ENCODE results near the gene MCC.
A peak's percentile ranks its signal among the peaks of the same experiment; 100 is the strongest.

Gene MCC

GRCh38 chr5:113262674-113263073 is 225.6 kb downstream of the MCC start:
- no peak overlapping the region for H3K27ac ChIP-seq
- H3K4me3 ChIP-seq, result no peak overlapping the region

- no peak overlapping the region for H3K27ac ChIP-seq
- no peak overlapping the region for H3K4me3 ChIP-seq
Measured at GRCh38 chr5:113259034-113259433, 229.2 kb downstream of the MCC start.

- Histone ChIP-seq H3K27ac (no peak overlapping the region), H3K4me3 (no peak overlapping the region)
Measured at GRCh38 chr5:113257545-113257944, 230.7 kb downstream of the MCC start.

- H3K27ac ChIP-seq, result peak overlapping the region in 9 of 21 experiments; percentile 35 to 72 (median 55)
- no peak overlapping the region for H3K4me3 ChIP-seq
Measured at GRCh38 chr5:113256671-113257452, 231.4 kb downstream of the MCC start.

GRCh38 chr5:113255579-113256386 is 232.5 kb downstream of the MCC start:
- H3K4me3 ChIP-seq, result no peak overlapping the region
- H3K27ac ChIP-seq, result peak overlapping the region in 17 of 21 experiments; percentile 18 to 72 (median 54)

GRCh38 chr5:113255105-113255504 is 233.1 kb downstream of the MCC start:
- Histone ChIP-seq H3K27ac (peak overlapping the region in 16 of 21 experiments; percentile 13 to 72 (median 53)), H3K4me3 (no peak overlapping the region)

- H3K4me3 ChIP-seq, result no peak overlapping the region
- peak overlapping the region in 1 of 21 experiments; percentile 20 for H3K27ac ChIP-seq
Measured at GRCh38 chr5:113253037-113253436, 235.2 kb downstream of the MCC start.

- H3K27ac ChIP-seq, result peak overlapping the region in 2 of 21 experiments; percentile 57 to 68
- no peak overlapping the region for H3K4me3 ChIP-seq
Measured at GRCh38 chr5:113252066-113252465, 236.2 kb downstream of the MCC start.

- Histone ChIP-seq H3K27ac (peak overlapping the region in 12 of 21 experiments; percentile 4 to 68 (median 40)), H3K4me3 (no peak overlapping the region)
Measured at GRCh38 chr5:113250341-113250953, 237.8 kb downstream of the MCC start.

GRCh38 chr5:113249206-113249605 is 239.0 kb downstream of the MCC start:
- peak overlapping the region in 7 of 21 experiments; percentile 1 to 68 (median 47) for H3K27ac ChIP-seq
- H3K4me3 ChIP-seq, result no peak overlapping the region

GRCh38 chr5:113246361-113246870 is 241.8 kb downstream of the MCC start:
- H3K27ac ChIP-seq, result peak overlapping the region in 18 of 21 experiments; percentile 20 to 83 (median 68)
- H3K4me3 ChIP-seq, result no peak overlapping the region

- H3K27ac ChIP-seq, result peak overlapping the region in 18 of 21 experiments; percentile 20 to 83 (median 68)
- no peak overlapping the region for H3K4me3 ChIP-seq
Measured at GRCh38 chr5:113245427-113246225, 242.6 kb downstream of the MCC start.

GRCh38 chr5:113244966-113245365 is 243.3 kb downstream of the MCC start:
- no peak overlapping the region for H3K4me3 ChIP-seq
- peak overlapping the region in 6 of 21 experiments; percentile 62 to 83 (median 76) for H3K27ac ChIP-seq

- Histone ChIP-seq H3K4me3 (no peak overlapping the region), H3K27ac (peak overlapping the region in 15 of 21 experiments; percentile 14 to 80 (median 53))
Measured at GRCh38 chr5:113243349-113243664, 244.9 kb downstream of the MCC start.

GRCh38 chr5:113242481-113243348 is 245.5 kb downstream of the MCC start:
- Histone ChIP-seq H3K4me3 (no peak overlapping the region), H3K27ac (peak overlapping the region in 16 of 21 experiments; percentile 18 to 80 (median 56))

- no peak overlapping the region for H3K27ac ChIP-seq
Measured at GRCh38 chr5:113240951-113241726, 247.1 kb downstream of the MCC start.

GRCh38 chr5:113240032-113240431 is 248.2 kb downstream of the MCC start:
- no peak overlapping the region for H3K4me3 ChIP-seq
- H3K27ac ChIP-seq, result no peak overlapping the region

More at GRCh38 chr5:113240951-113241726, 247.1 kb downstream of the MCC start:
- no peak overlapping the region for H3K4me3 ChIP-seq

GRCh38 chr5:113237893-113238292 is 250.4 kb downstream of the MCC start:
- no peak overlapping the region for H3K27ac ChIP-seq
- H3K4me3 ChIP-seq, result no peak overlapping the region
